ENCODE data around the gene LDLRAD1.

GRCh38 chr1:53964109-53964508 lies 53.9 kb downstream of the LDLRAD1 start:
- no peak for TF ChIP-seq POLR2A (IDR thresholded peaks at IDR 0.05)
- TF ChIP-seq, protein P1, sequence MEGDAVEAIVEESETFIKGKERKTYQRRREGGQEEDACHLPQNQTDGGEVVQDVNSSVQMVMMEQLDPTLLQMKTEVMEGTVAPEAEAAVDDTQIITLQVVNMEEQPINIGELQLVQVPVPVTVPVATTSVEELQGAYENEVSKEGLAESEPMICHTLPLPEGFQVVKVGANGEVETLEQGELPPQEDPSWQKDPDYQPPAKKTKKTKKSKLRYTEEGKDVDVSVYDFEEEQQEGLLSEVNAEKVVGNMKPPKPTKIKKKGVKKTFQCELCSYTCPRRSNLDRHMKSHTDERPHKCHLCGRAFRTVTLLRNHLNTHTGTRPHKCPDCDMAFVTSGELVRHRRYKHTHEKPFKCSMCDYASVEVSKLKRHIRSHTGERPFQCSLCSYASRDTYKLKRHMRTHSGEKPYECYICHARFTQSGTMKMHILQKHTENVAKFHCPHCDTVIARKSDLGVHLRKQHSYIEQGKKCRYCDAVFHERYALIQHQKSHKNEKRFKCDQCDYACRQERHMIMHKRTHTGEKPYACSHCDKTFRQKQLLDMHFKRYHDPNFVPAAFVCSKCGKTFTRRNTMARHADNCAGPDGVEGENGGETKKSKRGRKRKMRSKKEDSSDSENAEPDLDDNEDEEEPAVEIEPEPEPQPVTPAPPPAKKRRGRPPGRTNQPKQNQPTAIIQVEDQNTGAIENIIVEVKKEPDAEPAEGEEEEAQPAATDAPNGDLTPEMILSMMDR (IDR thresholded peaks at IDR 0.05), result no peak
